Liver (tissue), 9 donors: ENCODE results near the gene MYH11. TPM values are rescaled to one million over a fixed set of nuclear protein-coding genes. Genes with fewer than 3 reads are reported as not detected.
A peak's percentile ranks its signal among the peaks of the same experiment; 100 is the strongest.

Experiments
- DNase-seq: peaks from one replicate; pipeline ENCODE4 v3.0.0-alpha.2; 2017; ENCODE audit warnings: low spot score
- H3K27ac ChIP-seq, 2 donors: one replicate each; pipeline ENCODE4 v1.7.0; 2013; ENCODE audit warnings: inconsistent platforms in 2 of 2, low read length in 2 of 2, control low read depth in 1 of 2, low read depth in 1 of 2, mild to moderate bottlenecking in 1 of 2
- H3K27me3 ChIP-seq, 4 donors: one replicate each; pipeline versions ENCODE4 v1.6.1 to v1.7.0; 2013; ENCODE audit warnings: low read length in 3 of 4, inconsistent platforms in 1 of 4, mild to moderate bottlenecking in 1 of 4, moderate library complexity in 1 of 4; ENCODE audit not compliant: control insufficient read depth in 4 of 4, insufficient read depth in 4 of 4
- H3K36me3 ChIP-seq, 4 donors: one replicate each; pipeline versions ENCODE4 v1.6.1 to v1.7.0; 2013; ENCODE audit warnings: low read length in 3 of 4, mild to moderate bottlenecking in 3 of 4, low read depth in 1 of 4, moderate library complexity in 1 of 4; ENCODE audit not compliant: control insufficient read depth in 4 of 4, insufficient read depth in 3 of 4
- H3K4me1 ChIP-seq, 4 donors: one replicate each; pipeline versions ENCODE4 v1.6.1 to v1.7.0; 2013; ENCODE audit warnings: low read length in 3 of 4, mild to moderate bottlenecking in 3 of 4, moderate library complexity in 1 of 4; ENCODE audit not compliant: control insufficient read depth in 4 of 4, insufficient read depth in 4 of 4
- H3K4me3 ChIP-seq, 3 donors: one replicate each; pipeline versions ENCODE4 v1.6.1 to v1.7.0; 2013; ENCODE audit warnings: low read length in 3 of 3, control low read depth in 1 of 3, low read depth in 1 of 3, mild to moderate bottlenecking in 1 of 3
- H3K9ac ChIP-seq, 2 donors: one replicate each; pipeline ENCODE4 v1.7.0; 2013; ENCODE audit warnings: low read length in 2 of 2, mild to moderate bottlenecking in 2 of 2, moderate library complexity in 2 of 2, control low read depth in 1 of 2, low read depth in 1 of 2
- H3K9me3 ChIP-seq, 4 donors: one replicate each; pipeline versions ENCODE4 v1.6.1 to v1.7.0; 2013; ENCODE audit warnings: low read length in 3 of 4; ENCODE audit not compliant: control insufficient read depth in 4 of 4
- EGR1 ChIP-seq, 2 donors: IDR thresholded peaks; 2 replicates each; pipeline ENCODE4 v1.6.1; 2016 to 2018; ENCODE audit warnings: antibody characterized with exemption in 2 of 2, low read depth in 2 of 2
- FOXA1 ChIP-seq: IDR thresholded peaks from 2 replicates; pipeline ENCODE4 v1.6.1; 2016; ENCODE audit warnings: antibody characterized with exemption
- FOXA2 ChIP-seq: IDR thresholded peaks from 2 replicates; pipeline ENCODE4 v1.6.1; 2016; ENCODE audit warnings: antibody characterized with exemption
- GABPA ChIP-seq, 2 donors: IDR thresholded peaks in 1 of 2; conservative IDR thresholded peaks in 1 of 2; 2 replicates each; pipeline ENCODE4 v1.6.1; 2016; ENCODE audit warnings: antibody characterized with exemption in 2 of 2, mild to moderate bottlenecking in 1 of 2, moderate library complexity in 1 of 2
- HNF4A ChIP-seq, 2 donors: conservative IDR thresholded peaks; 2 replicates each; pipeline ENCODE4 v1.6.1; 2016; ENCODE audit warnings: antibody characterized with exemption in 2 of 2, mild to moderate bottlenecking in 2 of 2
- HNF4G ChIP-seq: IDR thresholded peaks from 2 replicates; pipeline ENCODE4 v1.6.1; 2016; ENCODE audit warnings: antibody characterized with exemption
- JUND ChIP-seq, 2 donors: IDR thresholded peaks; 2 replicates each; pipeline ENCODE4 v1.6.1; 2016; ENCODE audit warnings: antibody characterized with exemption in 2 of 2
- NR2F2 ChIP-seq: IDR thresholded peaks from 2 replicates; pipeline ENCODE4 v1.6.1; 2016; ENCODE audit warnings: antibody characterized with exemption
- RAD21 ChIP-seq, 2 donors: IDR thresholded peaks; 2 replicates each; pipeline ENCODE4 v1.6.1; 2016; ENCODE audit warnings: antibody characterized with exemption in 2 of 2, mild to moderate bottlenecking in 2 of 2
- RXRA ChIP-seq, 2 donors: IDR thresholded peaks; 2 replicates each; pipeline ENCODE4 v1.6.1; 2017 to 2018; ENCODE audit warnings: antibody characterized with exemption in 2 of 2, mild to moderate bottlenecking in 1 of 2
- YY1 ChIP-seq: IDR thresholded peaks from 2 replicates; pipeline ENCODE4 v1.6.1; 2016; ENCODE audit warnings: antibody characterized with exemption, mild to moderate bottlenecking
- WGBS: extraction: QIAGEN DNeasy Blood & Tissue Kit; methylation state at CpG from one replicate; pipeline ENCODE4 v1.1.7; 2013; 5-methylcytosine and 5-hydroxymethylcytosine counted together
- polyA plus RNA-seq, 2 donors: library from polyadenylated mRNA; stranded (reverse) in 1 of 2; unstranded in 1 of 2; fragments of 200-250 nt in 1 of 2; fragments of >200 nt in 1 of 2; fragmentation: Nextera tagmentation in 1 of 2; extraction: Ambion mirVana in 1 of 2; gene quantifications; one replicate each; pipeline versions ENCODE4 v1.2.1 to v1.2.3, GENCODE V29; 2013 to 2015
- total RNA-seq, 2 donors: library from RNA; depleted of rRNA; stranded (reverse); fragments of >200 nt; gene quantifications; one replicate each; pipeline ENCODE4 v1.2.3, GENCODE V29; 2014
- TF ChIP-seq, protein P1 (sequence below): IDR thresholded peaks from 2 replicates; pipeline ENCODE4 v1.6.1; 2016; ENCODE audit warnings: antibody characterized with exemption, mild to moderate bottlenecking
- donor health status: healthy.
- donor health status: healthy.
- donor health status: healthy.
- donor health status: healthy.
- donor health status: healthy.

MYH11 gene
- total and polyA plus RNA-seq, 4 donors, result 0.51 to 33.7 (median 4.0) TPM

DNA sequence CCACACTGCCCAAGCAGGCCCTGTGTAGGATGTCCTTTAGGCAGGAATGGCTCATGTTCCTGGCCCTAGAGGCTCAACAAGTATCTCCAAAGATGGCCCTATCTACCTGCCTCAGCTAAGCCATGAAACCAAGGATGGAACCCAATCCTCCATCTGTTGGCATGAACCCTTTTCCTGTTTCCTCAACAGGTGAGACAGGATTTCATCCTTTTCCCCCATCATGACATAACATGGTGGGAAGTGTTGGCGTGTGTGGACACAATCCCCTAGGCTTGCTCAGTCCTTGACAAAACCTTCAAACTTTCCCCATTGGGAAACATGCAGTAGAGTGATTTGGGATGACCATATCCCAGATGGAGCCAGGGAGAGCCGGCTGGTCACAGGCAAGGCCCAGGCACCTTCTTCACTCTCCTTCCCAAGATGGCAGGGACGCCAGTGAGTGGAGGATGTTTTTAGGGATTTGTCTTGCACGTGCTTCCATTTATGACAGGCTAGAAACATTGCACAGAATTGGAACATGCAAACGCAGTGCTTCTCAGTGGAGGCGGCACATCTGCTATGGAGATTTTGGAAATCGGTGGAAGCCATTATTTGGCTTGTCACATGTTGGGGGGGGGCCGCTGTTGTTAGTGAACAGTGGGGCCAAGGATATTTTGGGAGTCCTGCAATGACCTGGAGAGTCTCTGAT lies 77.0 kb downstream of the MYH11 start:
- WGBS, result 94% methylated on average over 8 of the region's 8 CpGs
- no peaks in the 10 kb centered on the region for H3K36me3 ChIP-seq
- no peaks in the 10 kb centered on the region for H3K4me1 ChIP-seq
- no peak overlapping the region for H3K4me3 ChIP-seq
- no peak overlapping the region for H3K9ac ChIP-seq
- no peak overlapping the region for H3K27ac ChIP-seq
- no peak for DNase-seq
- no peaks in the 10 kb centered on the region for H3K27me3 ChIP-seq
- H3K9me3 ChIP-seq, result no peaks in the 10 kb centered on the region
- TF ChIP-seq JUND (IDR thresholded peaks at IDR 0.05) (no peak), EGR1 (IDR thresholded peaks at IDR 0.05; ENCODE audit: low read depth in 2 of 2) (no peak), HNF4A (conservative IDR thresholded peaks at IDR 0.05) (no peak), FOXA2 (no peak)

DNA sequence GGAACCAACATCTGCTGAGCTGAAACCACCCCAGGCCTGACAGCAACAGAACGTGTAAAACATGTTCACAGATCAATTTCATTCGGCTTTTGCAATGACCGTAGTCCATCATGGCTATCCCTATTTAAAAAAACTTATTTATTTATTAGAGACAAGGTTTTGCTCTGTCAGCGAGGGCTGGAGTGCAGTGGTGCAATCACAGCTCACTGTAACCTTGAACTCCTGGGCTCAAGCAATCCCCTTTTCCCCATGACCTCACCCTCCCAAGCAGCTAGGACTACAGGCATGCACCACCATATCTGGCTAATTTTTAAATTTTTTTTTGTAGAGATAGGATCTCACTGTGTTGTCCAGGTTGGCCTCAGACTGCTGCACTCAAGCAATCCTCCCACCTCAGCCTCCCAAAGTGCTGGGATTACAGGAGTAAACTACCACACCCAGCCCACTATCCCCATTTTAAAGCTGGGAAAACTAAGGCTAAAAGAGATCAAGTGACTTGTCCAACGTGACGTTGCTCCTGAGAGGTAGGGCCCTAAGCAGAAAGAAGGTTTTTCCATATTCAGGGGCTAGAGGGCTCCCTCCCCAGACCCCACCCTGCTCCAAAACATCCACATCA lies 77.7 kb downstream of the MYH11 start:
- no peak overlapping the region for H3K27ac ChIP-seq
- 49% methylated on average over 6 of the region's 6 CpGs for WGBS
- no peaks in the 10 kb centered on the region for H3K27me3 ChIP-seq
- no peak overlapping the region for H3K4me3 ChIP-seq
- no peak for TF ChIP-seq NR2F2
- TF ChIP-seq RXRA (IDR thresholded peaks at IDR 0.05), result peak in 1 of 2 donors; percentile 27
- TF ChIP-seq HNF4A (conservative IDR thresholded peaks at IDR 0.05), result peak; percentile 8 to 25
- no peak for TF ChIP-seq GABPA (IDR thresholded peaks at IDR 0.05 in 1 of 2, conservative IDR thresholded peaks at IDR 0.05 in 1 of 2)
- H3K4me1 ChIP-seq, result no peaks in the 10 kb centered on the region
- H3K9me3 ChIP-seq, result no peaks in the 10 kb centered on the region
- no peaks in the 10 kb centered on the region for H3K36me3 ChIP-seq
- DNase-seq, result no peak
- no peak overlapping the region for H3K9ac ChIP-seq

DNA sequence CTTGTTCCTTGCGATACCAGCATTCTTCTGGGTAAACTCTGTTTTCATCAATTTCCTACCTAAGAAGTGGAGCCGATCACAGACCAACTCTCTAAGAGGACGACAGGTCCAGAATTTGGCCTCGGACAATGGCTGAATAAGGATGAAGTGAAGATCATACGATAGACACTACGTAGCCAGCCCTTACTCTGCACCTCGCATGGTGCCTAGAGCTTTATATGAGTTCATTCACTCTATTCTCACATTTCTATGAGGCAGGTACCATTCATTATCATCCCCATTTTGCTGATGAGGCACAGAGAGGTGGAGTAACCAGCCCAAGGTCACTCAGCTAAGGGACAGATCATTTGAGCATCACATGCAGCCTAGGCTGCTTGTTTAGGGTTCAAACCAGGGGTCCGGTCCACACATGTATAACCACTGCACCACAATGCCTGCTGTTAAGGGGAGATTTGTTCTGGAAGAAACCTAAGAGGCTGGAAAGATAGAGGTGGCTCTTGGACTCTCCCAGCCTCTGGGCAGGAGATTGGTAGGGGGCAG lies 78.6 kb downstream of the MYH11 start:
- Histone ChIP-seq H3K27me3 (no peaks in the 10 kb centered on the region), H3K27ac (no peak overlapping the region), H3K9me3 (no peaks in the 10 kb centered on the region), H3K4me1 (no peaks in the 10 kb centered on the region), H3K4me3 (no peak overlapping the region), H3K9ac (no peak overlapping the region), H3K36me3 (no peaks in the 10 kb centered on the region)
- DNase-seq, result no peak
- no peak for TF ChIP-seq HNF4G
- no peak for TF ChIP-seq RXRA (IDR thresholded peaks at IDR 0.05)
- no peak for TF ChIP-seq FOXA2
- 91% methylated on average over 8 of the region's 8 CpGs for WGBS

DNA sequence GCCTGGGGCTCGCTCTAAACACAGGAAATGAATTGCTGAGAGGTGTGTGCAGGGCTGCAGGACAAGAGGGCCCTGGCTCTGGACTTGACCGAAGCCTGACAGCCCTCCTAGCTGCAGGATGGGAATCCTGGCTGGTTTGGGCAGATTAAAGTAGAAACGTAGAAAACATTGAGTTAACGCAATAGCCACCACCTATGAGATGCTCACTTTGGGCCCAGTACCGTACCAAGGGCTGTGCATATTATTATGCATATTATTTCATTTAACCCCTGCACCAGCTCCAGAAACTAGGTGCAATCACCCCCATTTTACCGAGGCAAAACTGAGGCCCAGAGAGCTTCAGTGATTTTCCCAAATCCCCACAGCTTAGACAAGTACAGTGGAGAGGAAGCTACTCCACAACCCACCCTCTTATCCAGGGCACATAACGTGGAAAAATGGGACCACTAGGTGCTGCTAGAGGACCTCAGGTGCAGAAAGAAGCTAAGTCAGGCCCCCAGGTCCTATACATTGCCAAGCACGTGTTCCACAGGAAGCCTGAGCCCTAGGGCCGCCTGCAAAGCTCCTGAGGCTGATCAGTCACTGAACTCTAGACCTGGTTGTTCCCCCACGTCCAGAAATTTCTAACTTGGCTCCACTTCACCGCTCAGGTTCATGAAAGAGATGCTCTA lies 79.2 kb downstream of the MYH11 start:
- H3K36me3 ChIP-seq, result no peaks in the 10 kb centered on the region
- TF ChIP-seq, protein P1, sequence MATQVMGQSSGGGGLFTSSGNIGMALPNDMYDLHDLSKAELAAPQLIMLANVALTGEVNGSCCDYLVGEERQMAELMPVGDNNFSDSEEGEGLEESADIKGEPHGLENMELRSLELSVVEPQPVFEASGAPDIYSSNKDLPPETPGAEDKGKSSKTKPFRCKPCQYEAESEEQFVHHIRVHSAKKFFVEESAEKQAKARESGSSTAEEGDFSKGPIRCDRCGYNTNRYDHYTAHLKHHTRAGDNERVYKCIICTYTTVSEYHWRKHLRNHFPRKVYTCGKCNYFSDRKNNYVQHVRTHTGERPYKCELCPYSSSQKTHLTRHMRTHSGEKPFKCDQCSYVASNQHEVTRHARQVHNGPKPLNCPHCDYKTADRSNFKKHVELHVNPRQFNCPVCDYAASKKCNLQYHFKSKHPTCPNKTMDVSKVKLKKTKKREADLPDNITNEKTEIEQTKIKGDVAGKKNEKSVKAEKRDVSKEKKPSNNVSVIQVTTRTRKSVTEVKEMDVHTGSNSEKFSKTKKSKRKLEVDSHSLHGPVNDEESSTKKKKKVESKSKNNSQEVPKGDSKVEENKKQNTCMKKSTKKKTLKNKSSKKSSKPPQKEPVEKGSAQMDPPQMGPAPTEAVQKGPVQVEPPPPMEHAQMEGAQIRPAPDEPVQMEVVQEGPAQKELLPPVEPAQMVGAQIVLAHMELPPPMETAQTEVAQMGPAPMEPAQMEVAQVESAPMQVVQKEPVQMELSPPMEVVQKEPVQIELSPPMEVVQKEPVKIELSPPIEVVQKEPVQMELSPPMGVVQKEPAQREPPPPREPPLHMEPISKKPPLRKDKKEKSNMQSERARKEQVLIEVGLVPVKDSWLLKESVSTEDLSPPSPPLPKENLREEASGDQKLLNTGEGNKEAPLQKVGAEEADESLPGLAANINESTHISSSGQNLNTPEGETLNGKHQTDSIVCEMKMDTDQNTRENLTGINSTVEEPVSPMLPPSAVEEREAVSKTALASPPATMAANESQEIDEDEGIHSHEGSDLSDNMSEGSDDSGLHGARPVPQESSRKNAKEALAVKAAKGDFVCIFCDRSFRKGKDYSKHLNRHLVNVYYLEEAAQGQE, result no peak
- TF ChIP-seq RAD21 (IDR thresholded peaks at IDR 0.05) (peak in 1 of 2 donors; percentile 21), FOXA1 (no peak), YY1 (no peak)
- 67% methylated on average over 11 of the region's 11 CpGs for WGBS
- no peaks in the 10 kb centered on the region for H3K9me3 ChIP-seq
- H3K27ac ChIP-seq, result no peak overlapping the region
- H3K27me3 ChIP-seq, result no peaks in the 10 kb centered on the region
- no peaks in the 10 kb centered on the region for H3K4me1 ChIP-seq
- no peak overlapping the region for H3K9ac ChIP-seq
- DNase-seq, result no peak
- H3K4me3 ChIP-seq, result no peak overlapping the region
